ENCODE data around the gene CNGB1. TPM values are rescaled to one million over a fixed set of nuclear protein-coding genes. Genes with fewer than 3 reads are reported as not detected.

CNGB1 gene
- total and polyA plus RNA-seq, 2 experiments from 2014 or later: not detected

DNA sequence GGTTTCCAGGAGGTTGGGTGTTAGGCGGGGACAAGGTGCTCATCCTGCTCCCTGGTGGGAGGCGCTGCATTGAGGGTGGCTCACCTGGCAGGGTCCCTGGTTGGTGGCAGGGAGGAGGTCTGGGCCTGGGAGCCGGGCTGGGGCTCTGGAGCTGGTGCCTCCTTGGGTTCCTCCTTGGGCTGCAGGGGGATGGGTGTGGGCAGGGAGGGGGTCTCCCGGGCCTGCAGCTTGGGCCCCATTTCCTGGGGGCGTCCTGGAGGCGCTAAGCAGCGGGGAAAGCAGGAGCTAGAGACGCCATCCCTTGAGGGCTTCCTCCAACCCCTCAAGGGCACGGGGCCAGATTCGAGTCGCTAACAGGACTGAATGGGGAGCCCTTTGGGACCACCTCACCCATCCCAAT lies 11.1 kb downstream of the CNGB1 start:
- H3K9me3 ChIP-seq (ENCODE audit: low read depth): no peaks in the 10 kb centered on the region
- no peaks in the 10 kb centered on the region for H3K4me1 ChIP-seq (ENCODE audit: low read depth)
- H3K36me3 ChIP-seq: no peaks in the 10 kb centered on the region
- H3K27ac ChIP-seq: no peak overlapping the region
- H3K4me3 ChIP-seq: no peak overlapping the region
- no peak for DNase-seq (ENCODE audit: low read depth in 1 of 2, low spot score in 1 of 2)
- TF ChIP-seq, protein P1, sequence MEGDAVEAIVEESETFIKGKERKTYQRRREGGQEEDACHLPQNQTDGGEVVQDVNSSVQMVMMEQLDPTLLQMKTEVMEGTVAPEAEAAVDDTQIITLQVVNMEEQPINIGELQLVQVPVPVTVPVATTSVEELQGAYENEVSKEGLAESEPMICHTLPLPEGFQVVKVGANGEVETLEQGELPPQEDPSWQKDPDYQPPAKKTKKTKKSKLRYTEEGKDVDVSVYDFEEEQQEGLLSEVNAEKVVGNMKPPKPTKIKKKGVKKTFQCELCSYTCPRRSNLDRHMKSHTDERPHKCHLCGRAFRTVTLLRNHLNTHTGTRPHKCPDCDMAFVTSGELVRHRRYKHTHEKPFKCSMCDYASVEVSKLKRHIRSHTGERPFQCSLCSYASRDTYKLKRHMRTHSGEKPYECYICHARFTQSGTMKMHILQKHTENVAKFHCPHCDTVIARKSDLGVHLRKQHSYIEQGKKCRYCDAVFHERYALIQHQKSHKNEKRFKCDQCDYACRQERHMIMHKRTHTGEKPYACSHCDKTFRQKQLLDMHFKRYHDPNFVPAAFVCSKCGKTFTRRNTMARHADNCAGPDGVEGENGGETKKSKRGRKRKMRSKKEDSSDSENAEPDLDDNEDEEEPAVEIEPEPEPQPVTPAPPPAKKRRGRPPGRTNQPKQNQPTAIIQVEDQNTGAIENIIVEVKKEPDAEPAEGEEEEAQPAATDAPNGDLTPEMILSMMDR (IDR thresholded peaks at IDR 0.05; ENCODE audit: low read depth, low read length): no peak
- H3K27me3 ChIP-seq: no peaks in the 10 kb centered on the region

DNA sequence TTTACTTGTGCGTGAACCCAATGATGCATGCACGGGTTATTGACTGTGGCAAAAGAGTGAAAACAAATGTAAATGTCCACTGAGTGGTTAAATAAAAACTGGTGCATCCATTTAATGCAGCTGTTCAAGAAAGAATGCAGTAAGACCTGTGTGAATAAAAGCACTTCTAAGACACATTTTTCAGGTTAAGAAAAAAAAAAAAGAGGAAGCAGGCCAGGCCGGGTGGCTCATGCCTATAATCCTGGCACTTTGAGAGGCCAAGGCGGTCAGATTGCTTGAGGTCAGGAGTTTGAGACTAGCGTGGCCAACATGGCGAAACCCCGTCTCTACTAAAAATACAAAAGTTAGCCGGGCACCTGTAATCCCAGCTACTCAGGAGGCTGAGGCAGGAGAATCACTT lies 11.8 kb downstream of the CNGB1 start:
- H3K27me3 ChIP-seq: no peaks in the 10 kb centered on the region
- no peak overlapping the region for H3K4me3 ChIP-seq
- H3K36me3 ChIP-seq: no peaks in the 10 kb centered on the region
- TF ChIP-seq, protein P1 (IDR thresholded peaks at IDR 0.05; ENCODE audit: low read depth, low read length): no peak
- H3K9me3 ChIP-seq (ENCODE audit: low read depth): no peaks in the 10 kb centered on the region
- no peak for DNase-seq (ENCODE audit: low read depth in 1 of 2, low spot score in 1 of 2)
- H3K4me1 ChIP-seq (ENCODE audit: low read depth): no peaks in the 10 kb centered on the region
- H3K27ac ChIP-seq: no peak overlapping the region

DNA sequence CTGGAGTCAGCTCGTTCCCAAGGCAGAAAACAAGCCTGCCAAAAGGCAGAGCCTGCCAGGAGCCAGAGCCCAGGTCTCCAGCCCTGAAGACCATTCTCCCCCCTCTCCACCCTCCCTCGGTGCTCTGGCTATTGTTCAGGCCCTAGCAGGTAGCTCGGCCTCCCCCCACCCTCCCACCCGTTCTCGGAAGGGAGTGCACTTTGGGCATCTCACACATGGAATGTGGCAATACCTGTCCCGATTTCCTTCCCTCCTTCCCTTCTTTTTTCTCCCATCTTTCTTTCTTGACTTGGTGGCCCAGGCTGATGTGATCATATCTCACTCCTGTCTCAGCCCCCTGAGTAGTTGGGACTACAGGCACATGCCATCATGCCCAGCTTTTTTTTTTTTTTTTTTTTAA lies 12.4 kb downstream of the CNGB1 start:
- H3K4me3 ChIP-seq: no peak overlapping the region
- TF ChIP-seq, protein P1 (IDR thresholded peaks at IDR 0.05; ENCODE audit: low read depth, low read length): no peak
- H3K27ac ChIP-seq: no peak overlapping the region
- no peaks in the 10 kb centered on the region for H3K9me3 ChIP-seq (ENCODE audit: low read depth)
- no peaks in the 10 kb centered on the region for H3K27me3 ChIP-seq
- no peak for DNase-seq (ENCODE audit: low read depth in 1 of 2, low spot score in 1 of 2)
- no peaks in the 10 kb centered on the region for H3K4me1 ChIP-seq (ENCODE audit: low read depth)
- H3K36me3 ChIP-seq: no peaks in the 10 kb centered on the region

DNA sequence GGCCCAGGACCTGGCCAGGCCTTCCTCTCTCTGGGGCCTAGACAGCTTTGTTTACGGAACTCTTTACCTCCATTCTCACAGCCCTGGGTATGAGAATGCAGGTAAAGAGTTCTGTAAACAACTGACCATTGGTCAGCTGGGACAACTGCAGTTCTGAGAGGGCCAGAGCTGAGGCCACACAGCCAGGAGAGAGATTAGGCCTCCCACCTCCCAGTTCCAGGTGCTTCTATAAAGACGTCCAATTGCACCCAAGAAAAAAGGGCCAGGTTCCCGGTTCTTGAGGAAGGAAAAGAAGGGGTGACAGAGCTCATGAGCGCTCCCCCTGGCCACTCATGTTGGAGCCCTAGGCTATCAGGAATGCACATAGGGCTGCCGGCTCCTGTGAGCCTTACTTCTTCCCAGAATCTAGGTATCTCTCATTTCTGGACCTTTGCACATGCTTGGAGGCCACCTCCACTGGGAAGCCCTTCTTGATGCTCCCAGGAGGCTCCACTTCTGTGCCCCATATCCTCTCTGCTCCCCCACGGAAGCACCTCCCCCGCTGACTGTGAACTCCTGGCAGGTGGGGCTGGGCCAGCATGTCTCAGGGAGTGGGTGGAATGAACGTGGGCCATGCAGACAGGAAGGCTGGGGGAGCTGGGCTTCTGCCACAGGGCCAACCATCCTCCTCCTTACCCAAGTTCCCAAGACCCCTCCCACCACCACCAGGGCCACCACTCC lies 13.1 kb downstream of the CNGB1 start:
- TF ChIP-seq, protein P1 (IDR thresholded peaks at IDR 0.05; ENCODE audit: low read depth, low read length): no peak

DNA sequence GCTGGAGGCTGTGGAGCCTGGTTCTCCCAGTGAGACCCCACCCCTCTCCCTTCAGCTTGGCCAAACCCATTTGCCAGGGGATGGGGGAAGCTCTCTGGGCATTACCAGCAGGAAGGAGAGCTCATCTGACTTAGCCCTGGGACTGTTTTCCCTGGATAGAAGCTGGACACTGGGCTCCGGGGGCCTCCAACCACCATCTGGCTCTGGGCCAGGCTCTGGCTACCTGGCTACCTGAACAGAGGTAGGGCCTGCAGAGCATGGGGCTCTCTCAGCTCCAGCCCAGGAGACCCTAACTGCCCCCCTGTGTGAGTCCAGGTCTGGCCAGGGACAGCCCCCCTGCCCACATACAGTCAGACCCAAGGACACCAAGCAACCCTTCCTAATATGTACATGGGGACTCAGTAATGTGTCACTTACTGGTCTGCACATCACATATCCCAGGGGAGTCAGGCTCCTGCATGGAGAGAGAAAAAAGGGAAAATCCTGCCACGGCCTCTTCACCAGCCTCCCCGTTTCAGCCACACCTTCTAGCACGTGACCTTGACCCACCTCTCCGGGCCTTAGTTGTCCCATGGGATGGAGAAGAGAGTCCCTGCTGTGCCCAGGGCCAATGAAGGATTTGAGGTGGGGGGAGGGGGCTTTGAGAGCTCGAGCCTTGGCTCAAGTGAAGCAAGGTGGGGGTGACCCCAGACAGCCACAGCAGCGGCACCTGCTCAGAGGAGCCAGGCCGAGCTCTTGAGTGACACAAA lies 13.8 kb downstream of the CNGB1 start:
- Histone ChIP-seq H3K4me3 (no peak overlapping the region), H3K27me3 (no peaks in the 10 kb centered on the region), H3K36me3 (no peaks in the 10 kb centered on the region), H3K27ac (no peak overlapping the region), H3K9me3 (ENCODE audit: low read depth) (no peaks in the 10 kb centered on the region), H3K4me1 (ENCODE audit: low read depth) (no peaks in the 10 kb centered on the region)
- DNase-seq (ENCODE audit: low read depth in 1 of 2, low spot score in 1 of 2): no peak
- TF ChIP-seq, protein P1 (IDR thresholded peaks at IDR 0.05; ENCODE audit: low read depth, low read length): no peak

More for the DNA sequence above, 13.1 kb downstream of the CNGB1 start:
- H3K4me3 ChIP-seq: no peak overlapping the region
- no peaks in the 10 kb centered on the region for H3K9me3 ChIP-seq (ENCODE audit: low read depth)
- no peak overlapping the region for H3K27ac ChIP-seq
- H3K4me1 ChIP-seq (ENCODE audit: low read depth): no peaks in the 10 kb centered on the region
- H3K27me3 ChIP-seq: no peaks in the 10 kb centered on the region
- no peak for DNase-seq (ENCODE audit: low read depth in 1 of 2, low spot score in 1 of 2)
- H3K36me3 ChIP-seq: no peaks in the 10 kb centered on the region
